CD4-positive, alpha-beta T cell treated with Interleukin-15 for 1 hour (primary cell): Measurements from ENCODE around the gene TNRC6C.

Source experiments
- DNase-seq: peaks from one replicate; pipeline ENCODE4 v3.0.0-alpha.2; 2020

The TNRC6C gene

GRCh38 chr17:78116411-78116810 lies 157.9 kb downstream of the TNRC6C start:
- DNase-seq = no peak

- no peak for DNase-seq
Measured at GRCh38 chr17:78117027-78117981, 158.8 kb downstream of the TNRC6C start.

DNA sequence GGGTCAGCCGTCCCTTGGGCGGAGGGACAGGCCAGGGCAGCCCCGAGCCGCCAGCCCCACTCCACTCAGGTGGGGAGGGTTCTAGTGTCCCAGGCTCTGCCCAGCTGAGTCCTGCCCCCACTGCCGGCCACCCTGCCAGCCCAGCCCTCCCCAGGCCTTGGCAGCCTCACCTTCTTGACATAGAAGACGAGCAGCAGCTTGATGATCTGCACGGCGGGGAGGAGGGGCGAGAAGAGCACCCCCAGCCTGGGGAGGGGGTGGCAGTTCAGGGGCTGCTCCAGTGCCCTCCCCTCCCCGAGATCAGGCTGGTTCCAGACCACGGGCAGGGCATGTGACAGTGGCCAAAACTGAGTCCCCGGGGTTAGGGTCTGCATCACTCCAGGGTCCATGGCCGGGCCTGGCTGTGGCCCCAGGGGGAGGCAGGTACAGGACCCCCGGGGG lies 160.3 kb downstream of the TNRC6C start:
- no peak for DNase-seq

DNA sequence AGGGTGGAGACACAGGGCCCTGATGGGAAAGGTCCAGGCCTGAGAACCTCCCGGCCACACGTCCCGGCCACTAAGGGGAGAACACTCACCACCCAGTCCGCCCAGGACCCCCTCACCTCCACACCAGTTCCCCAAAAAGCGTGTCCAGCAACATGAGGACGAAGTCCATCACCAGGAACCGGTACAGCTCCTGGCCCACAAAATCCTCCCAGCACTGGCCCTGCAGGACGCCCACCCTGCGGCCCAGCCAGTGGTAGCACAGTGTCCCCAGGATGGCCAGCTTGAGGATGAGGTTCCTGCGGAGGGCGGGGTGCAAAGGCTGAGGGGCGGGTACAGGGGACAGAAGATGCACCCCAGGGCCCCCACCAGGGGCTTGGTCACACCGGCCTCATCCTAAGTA lies 162.0 kb downstream of the TNRC6C start:
- DNase-seq = no peak

DNA sequence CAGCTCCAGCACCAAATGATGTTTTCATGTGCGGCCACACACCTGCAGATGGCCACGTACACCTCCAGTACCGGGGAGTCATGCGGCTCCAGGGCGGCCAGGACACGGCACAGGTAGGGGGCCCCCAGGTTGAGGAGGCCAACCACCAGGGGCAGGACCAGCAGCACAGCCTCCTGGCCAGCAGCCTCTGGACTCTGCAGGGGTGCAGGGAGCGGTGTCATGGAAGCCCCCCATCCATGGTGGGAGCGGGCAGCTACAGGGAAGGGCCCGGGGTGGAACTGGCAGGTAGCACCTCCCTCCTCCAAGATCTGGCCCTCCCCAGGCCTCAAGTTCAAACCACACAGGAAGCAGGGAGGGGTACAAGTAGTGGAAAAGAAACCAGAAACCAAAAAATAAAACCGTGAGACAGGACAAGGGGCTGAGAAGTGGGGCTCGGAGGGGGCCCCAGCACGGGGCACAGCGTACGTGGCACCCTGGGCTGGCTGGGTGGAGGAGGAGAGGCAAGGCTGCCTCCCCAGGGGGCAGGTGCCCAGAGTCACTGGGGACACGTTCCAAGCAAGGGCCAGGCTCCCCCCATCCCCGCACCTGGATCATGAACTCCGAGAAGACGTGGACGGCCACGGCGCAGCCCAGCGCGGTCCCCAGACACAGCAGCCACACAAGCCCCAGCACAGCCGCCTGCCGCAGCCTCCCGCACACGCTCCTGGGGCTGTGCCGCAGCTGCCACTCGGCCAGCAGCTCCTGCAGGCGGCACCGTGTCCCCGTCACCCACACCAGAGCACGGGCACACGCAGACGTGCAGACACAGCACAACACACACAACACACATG lies 162.7 kb downstream of the TNRC6C start:
- DNase-seq = peak; percentile 57

DNA sequence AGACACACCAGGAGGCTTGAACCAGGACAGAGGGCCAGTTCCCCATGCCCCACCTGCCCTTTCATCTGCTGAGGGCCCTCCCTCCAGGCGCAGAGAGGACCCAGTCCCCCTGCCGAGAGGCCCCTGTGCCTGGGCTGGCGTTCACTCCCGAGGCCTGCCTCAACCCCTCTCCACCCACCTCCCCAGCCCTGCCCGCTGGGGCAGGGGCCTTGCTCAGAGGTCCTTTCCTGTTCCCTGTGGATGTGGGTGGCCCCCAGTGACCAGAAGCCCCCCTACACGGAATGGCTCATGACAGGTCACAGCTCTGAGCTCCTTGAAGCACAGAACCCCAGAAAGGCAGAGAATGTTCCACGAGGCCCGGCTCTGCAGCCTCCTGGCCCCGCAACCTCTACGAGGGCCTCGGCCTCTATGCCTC lies 163.3 kb downstream of the TNRC6C start:
- DNase-seq = no peak

- no peak for DNase-seq
Measured at GRCh38 chr17:78122216-78122930, 163.9 kb downstream of the TNRC6C start.

DNA sequence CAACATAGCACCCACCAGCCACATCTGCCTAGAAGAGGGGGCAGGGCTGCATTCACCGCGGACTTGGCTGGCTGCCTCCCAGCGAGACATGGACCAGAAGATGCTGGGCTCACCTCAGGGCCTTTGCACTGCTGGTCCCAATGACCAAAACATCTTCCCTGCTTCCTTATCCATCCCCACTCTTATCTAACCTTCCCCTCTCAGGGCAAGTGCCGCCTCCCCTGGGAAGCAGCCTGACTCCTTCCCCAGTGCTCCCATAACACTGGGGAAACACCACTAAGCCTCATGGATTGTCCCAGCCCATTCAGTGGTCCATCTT lies 164.4 kb downstream of the TNRC6C start:
- DNase-seq = no peak

GRCh38 chr17:78123258-78123929 lies 164.9 kb downstream of the TNRC6C start:
- DNase-seq = no peak

DNA sequence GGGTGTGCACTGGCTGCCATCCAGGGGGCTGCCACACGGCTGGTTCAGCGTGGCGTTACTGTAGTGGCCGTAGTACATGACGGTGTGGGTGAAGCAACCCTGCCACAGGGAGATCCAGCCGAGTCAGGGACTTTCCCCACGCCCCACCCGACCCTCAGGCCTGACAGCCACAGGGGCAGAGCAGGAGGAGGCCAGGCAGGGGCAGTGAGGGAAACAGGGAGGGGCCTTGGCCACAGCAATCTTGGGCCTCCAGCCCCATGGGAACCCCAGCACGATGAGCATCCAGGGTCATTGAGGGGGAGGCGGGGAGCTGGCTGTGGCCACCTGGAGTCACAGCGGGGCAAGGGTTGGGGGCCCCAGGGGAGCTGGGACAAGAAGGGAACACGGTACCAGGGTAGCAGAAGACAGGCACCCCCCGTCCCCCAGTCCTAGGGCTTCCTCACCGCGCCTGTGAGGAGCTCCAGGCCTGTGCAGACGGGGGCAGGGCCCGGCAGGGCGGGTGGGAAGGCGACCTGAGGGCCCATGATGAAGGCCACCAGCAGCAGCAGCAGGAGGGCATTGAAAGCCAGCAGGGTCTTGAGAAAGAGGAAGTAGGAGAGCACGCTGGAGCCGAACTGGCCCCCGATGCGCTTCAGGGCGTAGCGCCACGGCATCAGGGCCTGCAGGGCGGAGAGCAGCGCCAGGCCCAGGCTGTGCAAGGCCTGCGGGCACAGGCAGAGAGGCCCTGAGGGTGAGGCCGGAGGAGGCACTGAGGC lies 165.8 kb downstream of the TNRC6C start:
- DNase-seq = peak; percentile 70

DNA sequence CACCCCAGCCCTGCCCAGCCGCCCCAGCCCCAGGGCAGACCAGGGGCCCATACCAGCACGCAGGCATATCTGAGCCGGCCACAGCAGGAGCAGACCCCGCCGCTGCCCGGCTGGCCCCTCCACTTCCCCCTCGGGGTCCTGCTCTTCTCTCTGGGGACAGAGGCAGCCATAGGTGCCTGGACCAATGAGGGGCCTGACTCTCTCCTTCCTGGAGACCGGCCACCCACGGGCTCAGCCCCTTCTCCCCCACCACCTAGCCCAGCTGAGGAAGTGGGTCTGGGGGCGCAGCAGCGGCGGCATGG lies 166.3 kb downstream of the TNRC6C start:
- no peak for DNase-seq

DNA sequence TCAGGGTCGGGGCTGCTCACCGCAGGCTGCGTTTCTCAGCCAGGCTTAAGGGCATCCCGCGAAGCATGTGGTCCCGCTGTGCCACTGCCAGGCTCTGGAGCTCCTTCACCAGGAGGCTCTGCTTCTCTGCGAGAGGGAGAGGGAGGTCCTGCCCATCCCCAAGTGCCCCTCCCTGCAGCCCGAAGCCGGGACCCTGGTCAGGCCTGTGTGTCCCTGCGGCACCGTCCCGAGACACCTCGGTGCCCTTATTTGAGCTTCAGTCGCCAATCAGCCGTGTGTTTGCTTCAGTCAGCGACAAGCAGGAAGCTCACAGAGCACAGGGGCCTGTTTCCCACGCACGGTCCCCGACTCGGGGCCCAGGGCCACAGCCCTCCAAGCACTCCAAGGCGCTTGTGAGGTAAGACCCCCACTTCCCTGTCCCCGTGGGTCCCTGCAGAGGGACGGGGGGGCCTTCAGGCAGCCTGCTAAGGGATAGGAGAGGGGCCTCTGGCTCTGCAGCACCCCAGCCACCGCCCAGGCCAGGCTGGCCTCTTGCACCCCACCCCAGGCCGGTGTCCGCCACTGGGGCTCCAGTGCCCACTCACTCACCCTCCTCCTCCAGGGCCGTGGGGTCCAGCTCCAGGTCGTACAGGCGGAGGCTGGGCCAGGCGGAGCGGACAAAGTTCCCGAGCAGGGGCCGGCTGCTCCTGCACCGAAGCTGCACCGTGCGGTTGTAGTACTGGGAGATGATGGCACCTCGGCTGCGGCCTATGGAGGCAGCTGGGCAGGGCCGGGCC lies 166.8 kb downstream of the TNRC6C start:
- no peak for DNase-seq

DNA sequence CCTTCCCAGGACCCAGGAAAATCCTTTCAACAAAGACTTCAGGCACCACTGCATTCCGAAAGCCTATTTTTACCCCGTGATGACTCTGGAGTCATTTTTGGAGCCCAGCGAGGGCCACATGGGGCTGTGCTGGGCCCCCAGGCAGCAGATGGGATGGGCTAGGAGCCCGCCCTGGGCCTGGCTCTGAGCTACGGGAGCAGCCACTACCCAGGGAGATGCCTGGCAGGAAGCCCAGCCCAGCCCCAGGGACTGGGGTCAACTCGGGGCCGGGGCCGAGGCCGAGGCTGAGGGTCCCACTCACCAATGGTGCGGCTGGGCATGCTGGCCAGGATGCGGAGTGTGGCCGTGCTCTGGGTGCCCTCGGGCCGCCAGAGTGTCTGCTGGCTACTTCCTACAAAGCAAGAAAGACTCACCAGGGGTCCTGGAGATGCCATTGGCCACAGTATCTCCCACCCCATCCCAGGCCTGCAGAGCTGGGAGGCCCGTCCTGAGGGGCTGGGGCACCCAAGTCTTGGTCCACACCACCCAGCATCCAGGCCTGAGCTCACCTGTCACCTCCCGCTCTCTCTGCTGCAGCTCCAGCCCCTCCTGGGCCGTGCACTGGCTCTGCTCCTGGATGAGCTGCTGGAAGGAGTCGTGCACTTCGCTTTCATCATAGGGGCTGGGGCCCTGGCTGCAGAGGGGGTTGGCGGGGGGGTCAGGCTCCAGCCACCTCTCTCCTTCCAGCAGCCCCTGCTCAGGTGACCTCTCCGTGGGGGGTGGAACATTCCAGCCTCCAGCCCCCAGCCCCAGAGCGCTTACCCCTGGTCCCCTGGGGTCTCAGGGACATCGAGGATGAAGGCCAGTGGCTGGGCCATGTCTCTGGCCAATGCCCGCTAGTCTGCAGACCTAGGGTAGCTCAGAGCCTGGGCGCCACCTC lies 167.7 kb downstream of the TNRC6C start:
- no peak for DNase-seq

GRCh38 chr17:78126895-78127238 lies 168.4 kb downstream of the TNRC6C start:
- no peak for DNase-seq

GRCh38 chr17:78127239-78127887 lies 168.9 kb downstream of the TNRC6C start:
- DNase-seq = peak; percentile 72

GRCh38 chr17:78127888-78128550 lies 169.5 kb downstream of the TNRC6C start:
- no peak for DNase-seq

- peak; percentile 74 for DNase-seq
Measured at GRCh38 chr17:78128551-78129350, 170.2 kb downstream of the TNRC6C start, which contains the start of gene TMC6. TMC6 (minus strand) TSS chr17:78128755; CDS start chr17:78126832, 1,923 bp downstream.
